ENCODE measurements around the gene LIN28B.
"Not testable (repeated sequence)": the region's sequence is repeated elsewhere in the genome, so short reads cannot be mapped to it uniquely, and the experiment has no call there.

The LIN28B gene

DNA sequence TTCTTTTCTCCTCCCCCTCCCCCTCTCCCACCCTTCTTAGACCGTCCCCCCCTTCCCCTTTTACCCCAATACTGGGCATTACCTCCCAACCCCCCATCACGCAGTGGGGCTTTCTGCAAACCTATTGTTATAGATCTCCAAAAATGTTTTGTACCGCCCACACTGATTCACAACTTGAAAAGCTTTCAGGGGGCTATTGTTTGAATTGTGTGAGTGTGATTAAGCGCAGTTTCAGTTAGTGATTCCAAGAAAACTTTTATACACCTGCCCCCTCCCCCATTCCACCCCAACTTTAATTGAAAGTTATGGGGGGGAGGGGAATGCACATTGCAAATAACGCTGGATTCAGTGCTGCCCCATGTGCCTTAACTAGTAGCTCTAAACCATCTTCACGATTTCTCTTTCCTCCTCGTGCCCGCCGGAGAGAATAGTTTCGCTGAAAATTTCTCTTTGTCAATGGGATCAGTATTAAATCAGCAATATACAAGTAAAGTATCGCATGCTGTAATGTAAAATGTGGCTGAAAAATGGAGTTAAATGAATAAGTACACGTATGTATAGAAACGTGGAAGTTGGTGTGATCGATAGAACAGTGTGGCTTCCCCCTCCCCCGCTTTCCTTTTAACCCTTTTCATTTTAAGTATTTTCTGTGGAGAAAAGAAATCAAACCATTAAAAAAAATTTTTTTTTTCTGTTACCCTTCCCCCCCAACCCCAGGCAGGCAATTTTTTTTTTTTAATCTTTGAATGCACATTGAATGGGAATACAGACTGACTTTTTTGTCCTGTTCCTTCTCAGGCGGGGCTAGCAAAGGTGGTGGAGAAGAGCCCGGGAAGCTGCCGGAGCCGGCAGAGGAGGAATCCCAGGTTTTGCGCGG lies 632 bp downstream of the LIN28B start:
- DNase-seq: no peak

DNA sequence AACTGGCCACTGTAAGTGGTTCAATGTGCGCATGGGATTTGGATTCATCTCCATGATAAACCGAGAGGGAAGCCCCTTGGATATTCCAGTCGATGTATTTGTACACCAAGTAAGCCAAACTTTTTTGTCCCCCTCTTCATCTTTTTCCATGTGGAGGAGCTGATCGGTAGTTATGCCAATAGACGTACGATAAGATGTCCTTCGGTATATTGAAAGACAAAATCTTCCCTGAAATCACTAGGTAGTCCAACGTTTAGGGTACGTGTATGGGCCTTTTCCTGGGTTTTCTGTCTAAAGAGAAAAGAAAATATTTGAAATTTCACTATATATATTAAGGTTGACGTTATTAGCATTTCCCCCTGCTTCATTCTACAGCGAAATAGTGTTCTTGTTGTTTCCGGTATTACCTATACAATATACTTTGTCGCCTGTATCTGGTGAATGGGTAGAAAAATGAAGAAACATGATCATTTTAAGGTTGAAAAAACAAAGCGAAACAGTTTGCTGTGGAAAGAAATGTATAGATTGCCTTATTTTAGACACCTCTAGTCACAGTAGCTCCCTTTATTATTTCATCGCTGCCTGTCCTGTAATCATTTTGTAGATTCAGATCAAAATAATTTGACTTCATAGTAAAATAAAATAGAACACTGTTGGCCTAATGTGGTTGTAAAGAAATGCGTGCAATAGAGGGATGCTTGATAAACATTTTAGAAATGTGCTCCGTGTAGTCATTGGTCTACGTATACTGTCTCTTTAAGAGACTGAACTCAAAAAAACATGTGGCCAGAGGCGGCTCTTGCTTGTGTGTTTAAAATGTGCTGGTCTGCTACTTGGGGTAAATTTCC lies 1.5 kb downstream of the LIN28B start:
- DNase-seq: no peak

DNA sequence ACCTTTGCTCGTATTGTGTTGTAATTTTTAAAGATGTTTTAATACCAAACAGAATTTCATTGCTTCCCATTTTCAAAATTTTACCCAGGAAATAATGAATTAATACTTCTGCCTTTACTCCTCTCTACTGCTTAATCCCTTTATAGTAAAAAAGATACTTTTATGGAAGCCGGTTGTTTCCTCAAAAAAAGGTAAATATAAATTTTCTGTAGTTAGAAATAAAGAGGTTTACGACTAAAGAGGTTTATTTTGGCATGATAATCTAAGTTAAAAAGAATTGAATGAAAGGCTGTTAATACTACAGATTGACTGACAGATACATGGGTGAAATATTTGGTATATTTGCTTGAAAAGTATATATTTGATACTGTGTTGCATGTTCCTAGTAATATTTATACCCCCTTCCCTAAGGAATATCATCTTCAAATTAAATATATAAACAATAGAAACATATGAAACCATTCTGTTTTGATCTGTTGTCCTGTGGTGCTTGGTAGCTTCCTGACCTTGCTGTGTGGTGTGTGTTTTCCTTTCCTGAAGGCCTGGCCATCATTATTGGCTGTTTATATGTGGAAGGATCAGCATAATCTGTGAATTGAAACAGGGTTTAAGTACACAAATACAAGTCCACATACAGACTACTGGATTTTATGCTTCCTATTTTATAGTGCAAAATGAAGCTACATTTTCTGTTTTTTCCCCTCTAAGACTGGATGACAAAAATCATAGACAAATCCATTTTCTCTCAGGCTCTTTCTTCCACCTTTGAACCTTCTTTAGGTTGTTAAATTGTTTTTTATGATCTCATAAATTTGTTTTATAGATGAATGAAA lies 2.3 kb downstream of the LIN28B start:
- no peak for DNase-seq

DNA sequence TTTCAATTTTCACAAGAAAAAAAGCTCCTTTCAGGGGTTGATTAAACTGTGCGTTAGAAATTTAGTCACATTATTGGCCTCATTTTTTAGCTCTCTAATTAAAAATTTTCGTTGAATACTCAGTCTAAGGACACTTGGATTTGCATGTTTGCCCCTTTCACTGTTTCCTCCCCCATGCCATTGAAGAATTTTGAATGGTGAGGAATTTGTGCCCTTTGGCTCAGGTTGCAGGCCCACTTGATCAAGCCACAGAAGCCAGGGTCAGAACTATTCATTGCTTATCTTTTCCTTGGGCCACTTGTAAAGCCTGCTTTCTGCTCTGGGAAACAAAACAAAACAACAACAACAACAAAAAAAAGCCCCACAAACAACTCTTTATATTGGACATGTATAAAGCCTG lies 12.2 kb downstream of the LIN28B start:
- DNase-seq: no peak

DNA sequence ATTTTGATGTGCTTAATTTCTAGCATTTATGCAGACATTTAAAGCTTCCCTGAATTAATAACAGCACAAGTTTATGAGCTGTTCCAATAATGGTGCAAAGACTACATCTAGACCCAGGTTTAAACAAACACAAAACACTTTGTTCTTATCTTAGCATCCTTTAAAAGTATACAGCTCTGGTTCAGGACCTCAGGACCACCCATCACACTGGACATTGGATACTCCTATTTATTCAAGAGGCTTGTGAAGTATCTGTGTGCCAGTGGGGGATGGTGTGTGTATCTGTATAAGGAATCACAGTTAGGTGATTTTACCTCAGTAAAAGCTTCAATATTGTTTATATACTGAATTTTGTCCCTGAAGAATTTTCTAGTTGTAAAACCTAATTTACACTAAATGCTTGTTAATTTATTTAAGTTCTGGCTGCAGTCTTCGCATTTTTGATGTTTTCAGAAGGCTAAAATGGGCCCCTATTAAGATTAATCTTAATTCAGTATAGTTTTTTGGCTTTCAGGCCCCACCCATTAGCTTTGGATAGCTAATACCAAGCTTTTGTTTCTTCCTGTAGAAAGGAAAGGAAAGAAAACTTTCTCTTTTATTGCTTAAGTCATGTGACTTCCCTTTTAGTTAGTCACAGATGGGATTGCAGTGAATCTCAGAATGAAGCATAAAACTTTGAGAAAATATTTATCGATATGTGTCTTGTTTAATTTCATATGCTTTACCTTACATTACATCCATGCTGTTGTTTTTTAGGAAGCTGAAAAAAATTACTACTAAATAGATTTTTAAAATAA lies 13.1 kb downstream of the LIN28B start:
- DNase-seq: no peak

DNA sequence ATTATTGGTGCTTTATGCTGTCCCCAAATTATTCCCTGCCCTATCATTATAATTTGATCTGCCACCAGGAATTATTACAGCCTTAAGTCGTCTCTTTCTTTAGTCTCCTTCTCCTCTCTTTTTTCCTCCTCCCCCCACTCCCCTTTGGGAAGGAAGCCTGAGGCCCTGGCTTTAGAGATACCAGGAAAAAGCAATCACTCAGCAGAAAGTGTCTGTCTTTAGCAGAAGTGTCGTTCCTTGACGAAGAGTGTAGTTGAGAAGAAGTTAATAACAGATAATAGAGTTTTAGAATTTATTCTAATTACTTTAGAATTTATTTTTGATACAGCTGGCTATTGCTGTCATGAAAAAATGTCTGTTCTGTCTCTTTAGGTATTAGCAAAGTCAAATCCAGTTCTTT lies 16.5 kb downstream of the LIN28B start:
- no peak for DNase-seq

DNA sequence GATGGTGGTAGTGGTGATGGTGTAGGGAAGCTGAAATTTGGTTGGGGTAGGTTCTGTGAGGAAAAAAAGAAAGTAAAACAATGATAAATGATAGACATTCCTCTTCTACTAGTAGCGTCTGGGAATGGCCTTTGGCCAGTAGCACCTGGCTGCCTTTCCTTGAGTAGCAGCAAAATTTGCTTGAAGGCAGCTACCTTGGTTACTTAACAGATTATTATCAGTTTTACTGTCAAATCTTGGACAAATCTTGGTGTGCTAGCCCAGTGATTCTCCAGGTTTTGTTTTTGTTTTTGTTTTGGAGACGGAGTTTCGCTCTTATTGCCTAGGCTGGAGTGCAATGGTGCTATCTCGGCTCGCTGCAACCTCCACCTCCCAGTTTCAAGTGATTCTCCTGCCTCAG lies 26.4 kb downstream of the LIN28B start:
- no peak for DNase-seq

DNA sequence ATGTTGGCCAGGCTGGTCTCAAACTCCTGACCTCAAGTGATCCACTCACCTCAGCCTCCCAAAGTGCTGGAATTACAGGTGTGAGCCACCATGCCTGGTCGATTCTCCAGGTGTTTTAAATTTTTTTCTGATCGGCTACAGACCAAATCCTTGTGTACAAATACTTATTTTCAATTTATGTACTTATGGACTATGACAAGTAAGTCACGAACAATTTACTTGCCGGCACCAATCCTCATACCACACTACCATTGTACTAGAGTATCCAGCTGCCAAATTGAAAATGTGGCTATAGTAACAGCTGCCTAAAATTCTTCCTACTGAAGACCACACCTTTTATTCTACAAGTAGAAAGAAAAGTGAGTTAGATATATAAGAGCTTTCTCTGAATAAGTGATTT lies 26.9 kb downstream of the LIN28B start:
- DNase-seq: no peak

DNA sequence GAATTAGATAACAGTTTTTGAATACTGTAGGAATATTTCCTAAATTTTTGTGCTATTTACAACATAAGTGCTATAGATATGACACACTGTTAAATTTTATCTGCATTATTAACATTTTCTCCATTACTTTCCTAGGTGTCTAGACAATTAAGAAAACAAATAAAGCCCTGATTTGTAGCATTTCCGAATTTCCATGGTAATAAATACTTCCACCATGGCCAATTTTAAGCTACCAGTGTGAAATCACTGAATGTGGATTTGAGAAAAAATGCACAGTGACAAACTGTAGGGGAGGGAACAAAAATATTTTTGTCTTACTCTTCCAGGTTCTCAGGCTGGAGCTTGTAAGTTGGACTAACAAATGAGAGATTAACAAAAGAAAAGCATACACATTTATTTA lies 27.9 kb downstream of the LIN28B start:
- no peak for DNase-seq

DNA sequence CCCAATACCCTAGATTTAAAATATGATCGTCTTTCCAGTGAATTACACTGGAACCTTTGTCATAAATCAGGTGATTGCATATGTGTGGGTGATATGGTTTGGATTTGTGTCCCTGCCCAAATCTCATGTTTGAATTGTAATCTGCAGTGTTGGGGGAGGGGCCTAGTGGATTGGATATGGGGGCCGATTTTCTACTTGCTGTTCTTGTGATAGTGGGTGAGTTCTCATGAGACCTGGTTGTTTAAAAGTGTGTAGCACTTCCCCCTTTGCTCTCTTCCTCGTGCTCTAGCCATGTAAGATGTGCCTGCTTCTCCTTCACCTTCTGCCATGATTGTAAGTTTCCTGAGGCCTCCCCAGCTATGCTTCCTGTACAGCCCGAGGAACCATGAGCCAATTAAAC lies 29.0 kb downstream of the LIN28B start:
- DNase-seq: not testable (repeated sequence)

DNA sequence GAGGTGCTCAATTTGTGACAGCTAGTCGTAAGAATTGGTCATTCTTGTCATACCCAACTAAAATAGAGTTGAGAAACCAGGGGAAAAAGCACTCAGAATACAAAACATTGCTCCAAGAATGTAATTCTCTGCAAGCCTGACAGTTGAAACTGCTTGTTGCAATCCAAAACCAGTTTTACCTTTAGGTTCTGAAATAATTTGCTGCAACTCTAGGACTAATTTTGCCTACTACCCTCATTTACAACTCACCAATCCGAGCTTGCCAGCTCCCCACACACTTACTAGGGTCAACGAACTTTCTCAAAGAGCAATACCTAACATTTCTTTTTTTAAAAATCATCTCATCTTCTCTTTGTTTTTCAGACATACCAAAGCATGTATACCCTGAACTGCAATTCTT lies 29.7 kb downstream of the LIN28B start:
- no peak for DNase-seq

DNA sequence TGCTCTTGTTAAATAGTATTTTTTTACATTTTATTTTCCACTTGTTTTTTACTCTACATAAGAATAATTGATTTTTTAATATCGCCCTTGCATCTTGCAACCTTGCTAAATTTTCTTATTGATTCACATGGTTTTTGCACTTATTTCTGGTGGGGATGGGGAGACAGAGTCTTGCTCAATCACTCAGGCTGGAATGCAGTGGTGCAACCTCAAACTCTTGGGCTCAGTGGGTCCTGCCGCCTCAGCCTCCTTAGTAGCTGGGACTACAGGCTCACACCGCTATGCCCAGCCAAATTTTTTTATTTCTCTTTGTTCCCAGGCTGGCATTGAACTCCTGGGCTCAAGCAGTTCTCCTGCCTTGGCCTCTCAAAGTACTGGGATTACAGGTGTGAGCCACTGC lies 30.3 kb downstream of the LIN28B start:
- DNase-seq: no peak

DNA sequence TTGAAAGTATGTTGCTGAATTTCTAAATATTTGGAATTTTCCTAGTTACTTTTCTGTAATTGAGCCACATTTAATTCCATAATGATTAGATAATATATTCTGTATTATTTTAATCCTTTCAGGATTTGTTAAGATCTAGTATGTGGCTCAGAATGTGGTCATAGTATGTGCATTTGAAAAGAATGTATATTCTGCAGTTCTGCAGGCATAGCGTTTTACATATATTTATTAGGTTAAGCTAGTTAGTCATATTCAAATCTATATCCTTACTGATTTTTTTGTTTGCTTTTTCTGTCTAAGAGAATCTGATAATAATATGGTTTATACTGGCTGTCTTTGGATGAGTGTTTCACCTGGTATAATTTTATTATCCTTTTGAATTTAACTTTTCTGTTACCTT lies 33.2 kb downstream of the LIN28B start:
- DNase-seq: no peak

DNA sequence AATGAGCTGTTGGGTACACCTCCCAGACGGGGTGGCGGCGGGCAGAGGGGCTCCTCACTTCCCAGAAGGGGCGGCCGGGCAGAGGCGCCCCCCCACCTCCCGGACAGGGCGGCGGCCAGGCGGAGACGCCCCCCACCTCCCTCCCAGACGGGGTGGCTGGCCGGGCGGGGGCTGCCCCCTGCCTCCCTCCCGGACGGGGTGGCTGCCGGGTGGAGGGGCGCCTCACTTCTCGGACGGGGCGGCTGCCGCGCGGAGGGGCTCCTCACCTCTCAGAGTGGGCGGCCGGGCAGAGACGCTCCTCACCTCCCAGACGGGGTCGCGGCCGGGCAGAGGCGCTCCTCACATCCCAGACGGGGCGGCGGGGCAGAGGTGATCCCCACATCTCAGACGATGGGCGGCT lies 34.2 kb downstream of the LIN28B start:
- not testable (repeated sequence) for DNase-seq

DNA sequence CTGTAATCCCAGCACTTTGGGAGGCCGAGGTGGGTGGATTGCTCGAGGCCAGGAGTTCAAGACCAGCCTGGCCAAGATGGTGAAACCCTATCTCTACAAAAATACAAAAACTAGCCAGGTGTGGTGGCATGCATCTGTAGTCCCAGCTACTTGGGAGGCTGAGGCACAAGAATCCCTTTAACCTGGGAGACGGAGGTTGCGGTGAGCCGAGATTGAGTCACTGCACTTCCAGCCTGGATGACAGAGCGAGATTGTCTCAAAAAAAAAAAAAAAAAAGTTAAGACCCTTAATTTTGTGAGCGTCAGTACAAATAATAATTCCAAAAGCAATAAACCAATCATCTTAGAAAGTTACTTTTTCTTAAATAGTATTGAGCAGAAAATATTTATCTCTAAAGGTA lies 36.7 kb downstream of the LIN28B start:
- not testable (repeated sequence) for DNase-seq

DNA sequence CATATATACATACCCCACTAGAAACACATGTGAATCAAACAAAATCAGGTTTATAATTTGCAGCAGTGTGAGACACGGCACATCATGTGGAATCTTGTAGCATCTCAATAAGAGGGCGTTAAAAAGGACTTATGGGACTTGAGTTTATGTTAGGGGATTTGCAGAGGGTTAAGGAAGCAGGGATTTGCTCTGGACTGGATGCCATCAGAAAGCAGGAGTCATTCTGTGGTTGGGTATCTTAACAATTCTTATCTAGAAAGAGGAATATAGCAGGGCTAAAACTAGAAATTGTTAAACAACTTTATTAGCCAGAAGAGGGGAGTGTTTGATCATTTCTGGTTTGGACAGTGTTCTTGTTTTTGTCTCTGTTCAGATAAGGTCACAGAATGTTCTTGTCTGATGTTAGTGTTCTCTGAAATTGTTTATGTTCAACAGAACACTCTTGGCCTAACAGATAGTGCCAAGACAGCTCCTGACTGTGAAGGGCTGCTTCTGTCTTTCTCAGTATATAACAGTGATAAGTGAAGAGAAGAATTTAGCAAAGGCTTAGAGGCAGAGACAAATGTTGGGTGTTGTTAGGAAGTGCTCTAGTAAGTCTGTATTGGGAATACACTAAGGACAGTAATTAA lies 39.2 kb downstream of the LIN28B start:
- DNase-seq: no peak

DNA sequence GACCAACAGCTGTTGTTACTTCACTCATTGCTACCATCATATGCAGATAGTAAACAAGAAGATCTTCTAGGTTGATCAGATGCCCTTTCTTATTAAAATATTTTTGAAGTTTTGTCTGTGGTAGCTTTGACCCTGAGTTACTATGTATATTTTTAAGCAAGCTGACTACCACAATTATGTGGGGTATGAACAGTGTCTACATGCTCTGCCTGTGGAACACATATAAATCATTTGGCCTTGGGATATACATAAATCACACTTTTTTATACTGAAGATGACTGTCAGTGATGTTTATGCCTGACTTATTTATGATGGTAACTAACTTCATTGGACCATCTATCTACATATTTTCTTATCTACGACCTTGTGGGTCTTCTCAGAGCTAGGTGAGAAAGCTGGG lies 44.2 kb downstream of the LIN28B start:
- no peak for DNase-seq

DNA sequence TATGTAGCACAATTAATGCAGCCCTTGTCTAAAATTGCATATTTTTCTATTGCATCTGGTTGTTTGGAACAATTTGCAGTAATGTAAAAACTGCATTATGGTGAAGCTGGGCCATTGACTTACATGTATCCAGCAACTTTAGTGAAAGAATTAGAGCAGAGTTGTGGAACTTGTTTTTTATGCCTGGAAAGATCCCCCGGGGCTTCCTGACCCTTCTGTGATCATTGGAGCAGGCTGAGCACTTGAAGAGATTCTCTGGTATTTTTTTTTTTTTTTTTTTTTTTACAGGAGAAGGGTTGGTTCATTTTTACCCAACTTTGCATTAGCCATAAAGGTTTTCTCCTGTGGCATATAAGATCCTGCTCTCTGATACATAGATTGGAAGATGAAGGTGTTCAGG lies 45.0 kb downstream of the LIN28B start:
- DNase-seq: no peak

DNA sequence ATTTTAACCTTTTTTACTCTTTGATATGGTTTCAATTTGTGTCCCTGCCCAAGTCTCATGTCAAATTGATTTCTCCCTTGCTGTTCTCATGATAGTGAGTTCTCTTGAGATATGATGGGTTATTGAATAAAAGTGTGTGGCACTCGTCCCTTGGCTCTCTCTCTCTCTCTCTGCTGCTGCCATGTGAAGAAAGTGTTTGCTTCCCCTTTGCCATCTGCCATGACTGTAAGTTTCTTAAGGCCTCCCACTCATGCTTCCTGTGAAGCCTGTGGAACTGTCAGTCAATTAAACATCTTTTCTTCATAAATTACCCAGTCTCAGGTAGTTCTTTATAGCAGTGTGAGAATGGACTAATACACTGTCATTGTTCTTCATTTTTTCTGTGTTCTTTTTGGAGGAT lies 48.5 kb downstream of the LIN28B start:
- DNase-seq: no peak

DNA sequence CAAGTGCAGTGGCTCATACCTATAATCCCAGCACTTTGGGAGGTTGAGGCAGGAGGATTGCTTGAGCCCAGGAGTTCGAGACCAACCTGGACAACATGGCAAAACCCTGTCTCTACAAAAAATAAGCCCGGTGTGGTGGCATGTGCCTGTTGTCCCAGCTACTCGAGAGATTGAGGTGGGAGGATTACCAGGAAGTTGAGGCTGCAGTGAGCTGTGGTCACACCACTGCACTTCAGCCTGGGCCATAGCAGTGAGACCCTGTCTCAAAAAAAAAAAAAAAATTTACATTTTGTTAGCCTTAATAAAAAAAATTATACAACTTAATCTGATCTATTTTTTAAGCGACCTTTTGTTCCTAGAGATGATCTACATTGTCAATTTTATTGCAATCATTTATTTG lies 56.6 kb downstream of the LIN28B start:
- not testable (repeated sequence) for DNase-seq

DNA sequence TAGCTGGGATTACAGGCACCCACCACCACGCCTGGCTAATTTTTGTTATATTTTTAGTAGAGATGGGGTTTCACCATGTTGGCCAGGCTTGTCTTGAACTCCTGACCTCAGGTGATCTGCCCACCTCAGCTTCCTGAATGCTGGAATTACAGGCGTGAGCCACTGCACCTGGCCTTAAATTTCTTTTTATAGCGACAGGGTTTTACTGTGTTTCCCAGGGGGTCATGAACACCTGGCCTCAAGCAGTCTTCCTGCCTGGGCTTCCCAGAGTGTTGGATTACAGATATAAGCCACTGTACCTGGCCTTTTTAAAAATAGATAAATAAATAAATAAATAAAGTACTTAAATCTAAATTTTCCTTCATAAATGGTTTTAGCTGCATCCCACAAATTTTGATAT lies 57.5 kb downstream of the LIN28B start:
- DNase-seq: no peak

DNA sequence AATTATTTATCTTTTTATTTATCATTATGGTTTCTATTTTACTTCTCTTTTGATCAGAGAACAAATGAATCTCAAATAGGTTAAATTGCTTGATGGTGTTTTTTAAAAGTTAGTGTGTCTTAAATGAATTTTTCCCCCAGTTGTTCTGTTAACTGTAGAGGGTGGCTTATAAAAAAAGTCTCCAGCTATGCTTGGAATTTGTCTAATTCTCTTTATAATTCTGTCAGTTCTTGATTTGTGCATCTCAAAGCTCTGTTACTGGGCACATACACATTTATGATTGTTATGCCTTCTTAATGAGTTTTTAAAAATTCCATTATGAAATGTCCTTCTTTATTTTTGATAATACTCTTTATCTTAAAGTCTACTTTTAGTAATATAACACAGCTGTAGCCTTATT lies 58.0 kb downstream of the LIN28B start:
- DNase-seq: no peak
